T-helper 2 cell treated with Interferon-gamma antibody and Interleukin-4, amounts not matched to agents 5 μg/mL and 100 μg/mL, for 36 hours (primary cell): Measurements from ENCODE around the gene TFF2.

ENCODE experiments used
- DNase-seq: peaks from one replicate; pipeline ENCODE4 v3.0.0; 2021; ENCODE audit warnings: low spot score
- H3K27ac Mint-ChIP-seq: one replicate; pipeline ENCODE4 v1.8.0; 2021; ENCODE audit warnings: mild to moderate bottlenecking, mixed read lengths
- H3K27me3 Mint-ChIP-seq: one replicate; pipeline ENCODE4 v1.8.0; 2021; ENCODE audit warnings: low read depth, mixed read lengths
- H3K36me3 Mint-ChIP-seq: one replicate; pipeline ENCODE4 v1.8.0; 2021; ENCODE audit warnings: low read depth, mixed read lengths
- H3K4me1 Mint-ChIP-seq: one replicate; pipeline ENCODE4 v1.8.0; 2021; ENCODE audit warnings: low read depth, mixed read lengths
- H3K4me3 Mint-ChIP-seq: one replicate; pipeline ENCODE4 v1.8.0; 2022; ENCODE audit warnings: mild to moderate bottlenecking, moderate library complexity, mixed read lengths
- H3K9me3 Mint-ChIP-seq: one replicate; pipeline ENCODE4 v1.8.0; 2021; ENCODE audit warnings: mixed read lengths

The TFF2 gene

DNA sequence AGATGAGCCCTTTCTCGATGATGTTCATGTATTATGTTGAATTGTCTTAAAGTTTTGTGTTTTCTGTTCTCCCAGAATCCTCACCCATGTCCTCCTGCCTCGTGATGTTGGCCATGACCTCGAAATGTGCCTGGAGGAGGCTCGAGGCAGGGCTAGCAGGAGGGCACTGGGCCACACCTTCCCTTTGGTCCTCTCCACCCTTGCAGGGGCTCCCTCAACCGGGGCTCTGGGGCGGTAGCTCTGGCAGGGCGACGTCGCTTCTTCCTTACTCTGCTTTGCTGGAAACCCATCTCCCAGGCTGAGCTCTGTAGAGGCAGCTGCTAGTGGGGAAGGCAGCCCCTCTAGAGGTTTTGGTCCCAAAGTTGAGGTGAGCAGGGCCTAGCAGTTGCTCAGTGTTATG is 49.8 kb downstream of the TFF2 start:
- Mint-ChIP-seq H3K9me3 (no peaks in the 10 kb centered on the region), H3K27ac (no peak overlapping the region), H3K27me3 (no peaks in the 10 kb centered on the region), H3K4me1 (peaks cover 19% of the 10 kb centered on the region), H3K36me3 (no peaks in the 10 kb centered on the region), H3K4me3 (no peak overlapping the region)
- no peak for DNase-seq

DNA sequence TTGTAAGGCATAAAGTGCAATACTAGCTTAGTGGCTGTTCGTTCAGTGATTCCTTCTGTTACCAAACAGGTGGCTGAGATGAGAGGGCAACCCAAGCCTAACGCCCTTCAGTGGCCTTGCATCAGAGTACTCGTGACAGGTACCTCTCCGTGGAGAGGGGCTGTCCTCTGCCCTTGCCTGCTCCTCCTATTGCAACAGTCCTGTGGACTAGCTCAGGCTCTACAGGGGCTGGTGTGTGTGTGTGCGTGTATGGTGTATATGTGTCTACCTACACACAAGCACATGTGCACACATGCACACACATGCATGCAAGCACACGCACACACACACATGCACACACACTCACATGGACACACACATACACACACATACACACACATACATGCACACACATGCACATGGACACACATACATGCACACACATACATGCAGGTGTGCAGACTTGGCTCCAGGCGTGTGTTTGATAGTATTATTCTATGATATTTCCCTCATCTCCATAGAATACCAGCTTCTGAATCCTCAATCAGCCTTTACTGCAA is 50.7 kb downstream of the TFF2 start:
- no peak overlapping the region for H3K27ac Mint-ChIP-seq
- no peaks in the 10 kb centered on the region for H3K27me3 Mint-ChIP-seq
- H3K9me3 Mint-ChIP-seq = no peaks in the 10 kb centered on the region
- no peak for DNase-seq
- peaks cover 3% of the 10 kb centered on the region for H3K36me3 Mint-ChIP-seq
- no peak overlapping the region for H3K4me3 Mint-ChIP-seq
- peaks cover 19% of the 10 kb centered on the region for H3K4me1 Mint-ChIP-seq

DNA sequence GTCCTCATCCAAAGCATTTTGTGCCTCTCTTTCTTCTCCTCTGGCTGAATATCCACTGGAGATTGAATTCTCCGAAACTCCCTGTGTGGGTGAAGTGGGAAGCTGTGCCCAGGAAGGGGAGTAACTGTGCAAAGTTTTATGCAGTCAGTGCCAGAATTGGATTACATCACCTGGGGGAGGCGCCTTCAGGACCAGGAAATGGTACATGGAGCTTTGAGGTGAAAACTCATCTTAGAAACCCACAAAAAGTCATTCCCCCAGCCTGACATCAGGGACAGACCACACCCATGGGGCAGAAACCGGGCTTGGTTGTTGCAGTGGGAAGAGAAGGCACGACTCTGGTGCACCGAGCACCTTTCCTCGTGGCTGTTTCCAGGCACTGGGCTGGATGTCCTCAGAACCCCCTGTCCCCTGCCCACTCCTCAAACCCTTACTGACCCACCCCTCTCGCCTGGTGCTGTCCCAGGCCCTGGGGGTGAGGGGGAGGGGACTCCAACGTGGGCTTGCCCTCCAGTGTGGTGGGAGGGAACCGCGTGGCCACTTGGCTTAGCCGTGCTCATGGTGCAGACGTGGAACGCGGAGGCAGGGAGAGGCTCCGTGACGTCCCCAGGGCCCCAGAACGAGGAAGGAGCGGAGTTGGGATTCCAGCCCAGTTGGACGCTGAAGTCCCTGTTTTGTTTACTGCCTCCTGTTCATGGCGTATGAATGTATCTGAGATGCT is 51.3 kb downstream of the TFF2 start:
- Mint-ChIP-seq H3K36me3 (peaks cover 6% of the 10 kb centered on the region), H3K4me1 (peaks cover 19% of the 10 kb centered on the region), H3K27me3 (no peaks in the 10 kb centered on the region), H3K27ac (no peak overlapping the region), H3K4me3 (no peak overlapping the region), H3K9me3 (no peaks in the 10 kb centered on the region)
- DNase-seq = peak; percentile 39

DNA sequence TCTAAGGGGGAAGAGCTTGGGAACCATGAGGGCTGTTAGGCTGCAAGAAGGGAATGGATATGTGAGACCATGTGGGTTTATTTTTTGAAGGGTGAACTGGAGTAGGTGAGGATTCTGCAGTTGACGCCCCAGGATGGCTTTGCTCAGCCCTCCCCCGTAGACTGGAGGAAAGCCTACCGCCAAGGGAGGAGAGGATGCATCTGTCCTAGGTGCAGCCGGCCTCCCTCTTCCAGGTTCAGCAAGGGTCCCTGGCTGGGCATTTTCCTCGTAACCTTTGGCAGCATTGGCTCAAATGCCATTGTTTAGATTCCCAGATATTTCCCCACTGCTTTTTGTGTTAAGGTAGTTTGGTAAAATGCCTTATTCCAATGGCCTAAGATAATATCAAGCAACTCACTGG is 52.1 kb downstream of the TFF2 start:
- peaks cover 19% of the 10 kb centered on the region for H3K4me1 Mint-ChIP-seq
- H3K27me3 Mint-ChIP-seq = no peaks in the 10 kb centered on the region
- H3K36me3 Mint-ChIP-seq = peaks cover 6% of the 10 kb centered on the region
- no peak overlapping the region for H3K27ac Mint-ChIP-seq
- H3K4me3 Mint-ChIP-seq = no peak overlapping the region
- H3K9me3 Mint-ChIP-seq = no peaks in the 10 kb centered on the region
- DNase-seq = no peak

DNA sequence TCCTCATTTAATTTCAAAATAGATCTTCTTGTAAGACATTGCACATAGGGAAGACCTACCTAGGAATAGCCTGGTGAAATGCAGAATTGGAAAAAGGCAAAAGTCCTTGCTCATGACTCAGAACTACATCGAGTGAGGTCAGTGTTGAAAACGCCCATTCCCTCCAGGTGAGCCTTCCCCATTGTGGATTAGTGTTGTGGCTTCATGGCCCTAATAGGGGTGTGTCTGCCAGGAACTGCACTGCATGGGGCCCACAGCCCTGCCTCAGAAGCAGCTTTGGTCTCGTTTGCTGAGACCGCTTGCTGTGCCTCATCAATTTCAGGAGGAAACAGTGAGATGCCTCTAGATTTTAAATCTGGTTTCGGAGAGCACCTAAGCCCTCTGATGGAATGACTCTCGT is 52.6 kb downstream of the TFF2 start:
- DNase-seq = no peak
- Mint-ChIP-seq H3K36me3 (peaks cover 6% of the 10 kb centered on the region), H3K9me3 (no peaks in the 10 kb centered on the region), H3K4me3 (no peak overlapping the region), H3K27ac (no peak overlapping the region), H3K4me1 (peaks cover 19% of the 10 kb centered on the region), H3K27me3 (no peaks in the 10 kb centered on the region)

DNA sequence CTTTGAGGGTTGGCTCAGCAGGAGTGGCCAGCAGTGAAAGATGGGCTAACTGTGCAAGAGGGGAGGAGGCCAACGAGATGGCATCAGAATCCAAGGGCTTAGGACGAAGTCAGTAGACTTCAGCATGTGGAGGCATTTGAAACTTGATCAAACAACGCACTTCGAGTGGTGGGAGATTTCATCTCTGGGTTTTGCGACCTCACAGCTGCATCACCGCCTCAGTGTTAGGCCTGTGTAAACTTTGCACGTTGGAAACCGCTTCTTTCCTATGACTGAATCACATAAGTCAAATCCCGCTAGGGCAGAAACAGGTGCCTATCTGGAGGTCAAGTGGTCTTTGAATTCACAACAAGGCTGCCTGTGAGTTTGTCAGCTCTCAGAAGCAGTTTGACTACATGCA is 53.4 kb downstream of the TFF2 start:
- Mint-ChIP-seq H3K4me3 (no peak overlapping the region), H3K27me3 (no peaks in the 10 kb centered on the region), H3K4me1 (peaks cover 19% of the 10 kb centered on the region), H3K9me3 (no peaks in the 10 kb centered on the region), H3K36me3 (peaks cover 6% of the 10 kb centered on the region), H3K27ac (no peak overlapping the region)
- DNase-seq = no peak

DNA sequence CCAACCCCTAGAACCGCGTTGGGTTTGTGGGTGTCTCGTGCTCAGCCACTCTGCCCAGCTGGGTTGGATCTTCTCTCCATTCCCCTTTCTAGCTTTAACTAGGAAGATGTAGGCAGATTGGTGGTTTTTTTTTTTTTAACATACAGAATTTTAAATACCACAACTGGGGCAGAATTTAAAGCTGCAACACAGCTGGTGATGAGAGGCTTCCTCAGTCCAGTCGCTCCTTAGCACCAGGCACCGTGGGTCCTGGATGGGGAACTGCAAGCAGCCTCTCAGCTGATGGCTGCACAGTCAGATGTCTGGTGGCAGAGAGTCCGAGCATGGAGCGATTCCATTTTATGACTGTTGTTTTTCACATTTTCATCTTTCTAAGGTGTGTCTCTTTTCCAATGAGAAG is 54.3 kb downstream of the TFF2 start:
- H3K4me3 Mint-ChIP-seq = no peak overlapping the region
- peaks cover 6% of the 10 kb centered on the region for H3K36me3 Mint-ChIP-seq
- H3K4me1 Mint-ChIP-seq = peaks cover 19% of the 10 kb centered on the region
- H3K9me3 Mint-ChIP-seq = no peaks in the 10 kb centered on the region
- no peak for DNase-seq
- no peaks in the 10 kb centered on the region for H3K27me3 Mint-ChIP-seq
- no peak overlapping the region for H3K27ac Mint-ChIP-seq
